ENCODE results near the gene FHIT. TPM values are rescaled to one million over a fixed set of nuclear protein-coding genes. Genes with fewer than 3 reads are reported as not detected.

FHIT gene
- total and polyA plus RNA-seq, 4 donors = 2.1 to 14.7 (median 6.6) TPM

- H3K36me3 ChIP-seq (ENCODE audit: control insufficient read depth in 4 of 4, insufficient read depth in 3 of 4, low read depth in 1 of 4, low read length in 3 of 4) = no peaks in the 10 kb centered on the region
- H3K9ac ChIP-seq (ENCODE audit: low read depth in 1 of 2, low read length in 2 of 2) = no peak overlapping the region
- no peak overlapping the region for H3K27ac ChIP-seq (ENCODE audit: low read depth in 1 of 2, low read length in 2 of 2)
- H3K9me3 ChIP-seq (ENCODE audit: control insufficient read depth in 4 of 4, low read length in 3 of 4) = no peaks in the 10 kb centered on the region
- WGBS = 97% methylated on average over 1 of the region's 1 CpG
- DNase-seq (ENCODE audit: low spot score) = no peak
- TF ChIP-seq GABPA (IDR thresholded peaks at IDR 0.05 in 1 of 2, conservative IDR thresholded peaks at IDR 0.05 in 1 of 2) = no peak
- no peak for TF ChIP-seq YY1 (IDR thresholded peaks at IDR 0.05)
- no peak for TF ChIP-seq HNF4A (conservative IDR thresholded peaks at IDR 0.05)
- TF ChIP-seq, protein P1, sequence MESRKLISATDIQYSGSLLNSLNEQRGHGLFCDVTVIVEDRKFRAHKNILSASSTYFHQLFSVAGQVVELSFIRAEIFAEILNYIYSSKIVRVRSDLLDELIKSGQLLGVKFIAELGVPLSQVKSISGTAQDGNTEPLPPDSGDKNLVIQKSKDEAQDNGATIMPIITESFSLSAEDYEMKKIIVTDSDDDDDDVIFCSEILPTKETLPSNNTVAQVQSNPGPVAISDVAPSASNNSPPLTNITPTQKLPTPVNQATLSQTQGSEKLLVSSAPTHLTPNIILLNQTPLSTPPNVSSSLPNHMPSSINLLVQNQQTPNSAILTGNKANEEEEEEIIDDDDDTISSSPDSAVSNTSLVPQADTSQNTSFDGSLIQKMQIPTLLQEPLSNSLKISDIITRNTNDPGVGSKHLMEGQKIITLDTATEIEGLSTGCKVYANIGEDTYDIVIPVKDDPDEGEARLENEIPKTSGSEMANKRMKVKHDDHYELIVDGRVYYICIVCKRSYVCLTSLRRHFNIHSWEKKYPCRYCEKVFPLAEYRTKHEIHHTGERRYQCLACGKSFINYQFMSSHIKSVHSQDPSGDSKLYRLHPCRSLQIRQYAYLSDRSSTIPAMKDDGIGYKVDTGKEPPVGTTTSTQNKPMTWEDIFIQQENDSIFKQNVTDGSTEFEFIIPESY (IDR thresholded peaks at IDR 0.05) = no peak
- TF ChIP-seq JUND (IDR thresholded peaks at IDR 0.05) = no peak
- TF ChIP-seq, protein P2, sequence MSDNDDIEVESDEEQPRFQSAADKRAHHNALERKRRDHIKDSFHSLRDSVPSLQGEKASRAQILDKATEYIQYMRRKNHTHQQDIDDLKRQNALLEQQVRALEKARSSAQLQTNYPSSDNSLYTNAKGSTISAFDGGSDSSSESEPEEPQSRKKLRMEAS (IDR thresholded peaks at IDR 0.05) = no peak
- TF ChIP-seq, protein P3, sequence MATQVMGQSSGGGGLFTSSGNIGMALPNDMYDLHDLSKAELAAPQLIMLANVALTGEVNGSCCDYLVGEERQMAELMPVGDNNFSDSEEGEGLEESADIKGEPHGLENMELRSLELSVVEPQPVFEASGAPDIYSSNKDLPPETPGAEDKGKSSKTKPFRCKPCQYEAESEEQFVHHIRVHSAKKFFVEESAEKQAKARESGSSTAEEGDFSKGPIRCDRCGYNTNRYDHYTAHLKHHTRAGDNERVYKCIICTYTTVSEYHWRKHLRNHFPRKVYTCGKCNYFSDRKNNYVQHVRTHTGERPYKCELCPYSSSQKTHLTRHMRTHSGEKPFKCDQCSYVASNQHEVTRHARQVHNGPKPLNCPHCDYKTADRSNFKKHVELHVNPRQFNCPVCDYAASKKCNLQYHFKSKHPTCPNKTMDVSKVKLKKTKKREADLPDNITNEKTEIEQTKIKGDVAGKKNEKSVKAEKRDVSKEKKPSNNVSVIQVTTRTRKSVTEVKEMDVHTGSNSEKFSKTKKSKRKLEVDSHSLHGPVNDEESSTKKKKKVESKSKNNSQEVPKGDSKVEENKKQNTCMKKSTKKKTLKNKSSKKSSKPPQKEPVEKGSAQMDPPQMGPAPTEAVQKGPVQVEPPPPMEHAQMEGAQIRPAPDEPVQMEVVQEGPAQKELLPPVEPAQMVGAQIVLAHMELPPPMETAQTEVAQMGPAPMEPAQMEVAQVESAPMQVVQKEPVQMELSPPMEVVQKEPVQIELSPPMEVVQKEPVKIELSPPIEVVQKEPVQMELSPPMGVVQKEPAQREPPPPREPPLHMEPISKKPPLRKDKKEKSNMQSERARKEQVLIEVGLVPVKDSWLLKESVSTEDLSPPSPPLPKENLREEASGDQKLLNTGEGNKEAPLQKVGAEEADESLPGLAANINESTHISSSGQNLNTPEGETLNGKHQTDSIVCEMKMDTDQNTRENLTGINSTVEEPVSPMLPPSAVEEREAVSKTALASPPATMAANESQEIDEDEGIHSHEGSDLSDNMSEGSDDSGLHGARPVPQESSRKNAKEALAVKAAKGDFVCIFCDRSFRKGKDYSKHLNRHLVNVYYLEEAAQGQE (IDR thresholded peaks at IDR 0.05) = no peak
- TF ChIP-seq FOXA1 (IDR thresholded peaks at IDR 0.05) = no peak
- no peak for TF ChIP-seq RXRA (IDR thresholded peaks at IDR 0.05)
- TF ChIP-seq RAD21 (IDR thresholded peaks at IDR 0.05) = no peak
- TF ChIP-seq, protein P4, sequence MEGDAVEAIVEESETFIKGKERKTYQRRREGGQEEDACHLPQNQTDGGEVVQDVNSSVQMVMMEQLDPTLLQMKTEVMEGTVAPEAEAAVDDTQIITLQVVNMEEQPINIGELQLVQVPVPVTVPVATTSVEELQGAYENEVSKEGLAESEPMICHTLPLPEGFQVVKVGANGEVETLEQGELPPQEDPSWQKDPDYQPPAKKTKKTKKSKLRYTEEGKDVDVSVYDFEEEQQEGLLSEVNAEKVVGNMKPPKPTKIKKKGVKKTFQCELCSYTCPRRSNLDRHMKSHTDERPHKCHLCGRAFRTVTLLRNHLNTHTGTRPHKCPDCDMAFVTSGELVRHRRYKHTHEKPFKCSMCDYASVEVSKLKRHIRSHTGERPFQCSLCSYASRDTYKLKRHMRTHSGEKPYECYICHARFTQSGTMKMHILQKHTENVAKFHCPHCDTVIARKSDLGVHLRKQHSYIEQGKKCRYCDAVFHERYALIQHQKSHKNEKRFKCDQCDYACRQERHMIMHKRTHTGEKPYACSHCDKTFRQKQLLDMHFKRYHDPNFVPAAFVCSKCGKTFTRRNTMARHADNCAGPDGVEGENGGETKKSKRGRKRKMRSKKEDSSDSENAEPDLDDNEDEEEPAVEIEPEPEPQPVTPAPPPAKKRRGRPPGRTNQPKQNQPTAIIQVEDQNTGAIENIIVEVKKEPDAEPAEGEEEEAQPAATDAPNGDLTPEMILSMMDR (IDR thresholded peaks at IDR 0.05; ENCODE audit: low read depth, low read length, missing input control) = no peak
- TF ChIP-seq TAF1 (conservative IDR thresholded peaks at IDR 0.05) = no peak
- TF ChIP-seq SP1 (IDR thresholded peaks at IDR 0.05) = no peak
- TF ChIP-seq, protein P5, sequence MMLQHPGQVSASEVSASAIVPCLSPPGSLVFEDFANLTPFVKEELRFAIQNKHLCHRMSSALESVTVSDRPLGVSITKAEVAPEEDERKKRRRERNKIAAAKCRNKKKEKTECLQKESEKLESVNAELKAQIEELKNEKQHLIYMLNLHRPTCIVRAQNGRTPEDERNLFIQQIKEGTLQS (IDR thresholded peaks at IDR 0.05) = no peak
- no peak for TF ChIP-seq HNF4G (IDR thresholded peaks at IDR 0.05)
- TF ChIP-seq EGR1 (IDR thresholded peaks at IDR 0.05; ENCODE audit: low read depth in 2 of 2) = no peak
- no peak for TF ChIP-seq NR2F2 (IDR thresholded peaks at IDR 0.05)
- no peak for TF ChIP-seq FOXA2 (IDR thresholded peaks at IDR 0.05)
- no peaks in the 10 kb centered on the region for H3K4me1 ChIP-seq (ENCODE audit: control insufficient read depth in 4 of 4, insufficient read depth in 4 of 4, low read length in 3 of 4)
- H3K4me3 ChIP-seq (ENCODE audit: low read depth in 1 of 3, low read length in 3 of 3) = no peak overlapping the region
- no peaks in the 10 kb centered on the region for H3K27me3 ChIP-seq (ENCODE audit: control insufficient read depth in 4 of 4, insufficient read depth in 4 of 4, low read length in 3 of 4)
Measured at GRCh38 chr3:60413551-60413950, 837.7 kb downstream of the FHIT start.

Data from liver (tissue), 9 donors.